ENCODE data around the gene ASCL1. TPM values are rescaled to one million over a fixed set of nuclear protein-coding genes. Genes with fewer than 3 reads are reported as not detected.

ASCL1 gene
- total and polyA plus RNA-seq, 2 of the 13 experiments (the other 11 are each of a cell fraction or from before 2014, with no cell fraction given) = not detected

DNA sequence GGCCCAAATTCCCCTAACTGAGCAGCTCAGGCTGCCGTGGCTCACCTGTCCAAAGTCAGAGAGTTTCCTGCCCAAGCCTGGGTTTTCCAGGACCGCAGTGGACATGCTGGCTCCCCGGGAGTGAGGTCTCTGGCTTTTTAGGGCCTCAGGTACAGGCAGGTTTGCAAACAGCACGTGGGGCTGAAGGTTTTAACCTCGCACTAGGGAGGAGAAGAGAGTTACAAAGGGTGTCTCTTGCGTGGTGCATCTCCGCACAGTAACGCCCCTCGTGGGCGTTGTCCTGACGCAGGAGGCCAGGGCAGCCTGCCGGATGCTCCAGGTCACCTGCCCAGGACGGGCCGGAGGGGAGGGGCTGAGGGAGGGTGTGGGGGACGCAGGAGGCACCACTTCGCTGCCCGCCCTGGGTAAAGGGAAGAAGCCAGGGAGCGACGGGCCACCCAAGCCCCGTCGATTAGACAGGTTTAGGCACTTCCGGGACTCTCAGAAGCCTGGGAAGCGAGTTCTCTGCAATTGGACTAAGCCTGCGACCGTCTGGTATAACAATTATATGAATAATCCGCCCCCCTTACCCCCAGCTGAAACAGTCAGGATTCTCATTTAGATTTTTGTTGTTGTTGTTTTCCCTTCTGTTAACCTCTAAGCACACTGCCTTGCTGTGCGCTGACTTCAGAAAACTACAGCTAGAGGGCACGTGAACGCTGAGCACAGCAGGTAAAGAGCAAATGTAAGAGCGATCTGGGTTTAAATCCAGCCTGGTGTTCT is 40.3 kb upstream of the ASCL1 start, which contains the start of gene PAH (continued):
- no peak for TF ChIP-seq MATR3 (CRISPR knock-in tag; IDR thresholded peaks at IDR 0.05)
- no peak for TF ChIP-seq ZNF616 (CRISPR knock-in tag; IDR thresholded peaks at IDR 0.05; ENCODE audit: low read depth)
- TF ChIP-seq, protein P1, sequence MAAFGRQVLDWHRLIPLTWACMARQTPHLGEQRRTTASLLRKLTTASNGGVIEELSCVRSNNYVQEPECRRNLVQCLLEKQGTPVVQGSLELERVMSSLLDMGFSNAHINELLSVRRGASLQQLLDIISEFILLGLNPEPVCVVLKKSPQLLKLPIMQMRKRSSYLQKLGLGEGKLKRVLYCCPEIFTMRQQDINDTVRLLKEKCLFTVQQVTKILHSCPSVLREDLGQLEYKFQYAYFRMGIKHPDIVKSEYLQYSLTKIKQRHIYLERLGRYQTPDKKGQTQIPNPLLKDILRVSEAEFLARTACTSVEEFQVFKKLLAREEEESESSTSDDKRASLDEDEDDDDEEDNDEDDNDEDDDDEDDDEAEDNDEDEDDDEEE (CRISPR knock-in tag; IDR thresholded peaks at IDR 0.05) = peak; percentile 77; the same call in 1 of the 2 replicates
- TF ChIP-seq, protein P2, sequence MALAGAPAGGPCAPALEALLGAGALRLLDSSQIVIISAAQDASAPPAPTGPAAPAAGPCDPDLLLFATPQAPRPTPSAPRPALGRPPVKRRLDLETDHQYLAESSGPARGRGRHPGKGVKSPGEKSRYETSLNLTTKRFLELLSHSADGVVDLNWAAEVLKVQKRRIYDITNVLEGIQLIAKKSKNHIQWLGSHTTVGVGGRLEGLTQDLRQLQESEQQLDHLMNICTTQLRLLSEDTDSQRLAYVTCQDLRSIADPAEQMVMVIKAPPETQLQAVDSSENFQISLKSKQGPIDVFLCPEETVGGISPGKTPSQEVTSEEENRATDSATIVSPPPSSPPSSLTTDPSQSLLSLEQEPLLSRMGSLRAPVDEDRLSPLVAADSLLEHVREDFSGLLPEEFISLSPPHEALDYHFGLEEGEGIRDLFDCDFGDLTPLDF (CRISPR knock-in tag; IDR thresholded peaks at IDR 0.05) = 0 out of 2 replicates have a peak, but pooled peaks have one; percentile 17
- TF ChIP-seq ZSCAN12 (CRISPR knock-in tag; IDR thresholded peaks at IDR 0.05) = no peak
- TF ChIP-seq FOXP1 (IDR thresholded peaks at IDR 0.05) = no peak
- peak; percentile 64 for TF ChIP-seq FOXP1 (CRISPR knock-in tag; IDR thresholded peaks at IDR 0.05)
- TF ChIP-seq HNRNPLL (IDR thresholded peaks at IDR 0.05; ENCODE audit: low read depth, low read length, poor library complexity, severe bottlenecking) = peak; percentile 89
- TF ChIP-seq PRMT3 (CRISPR knock-in tag; IDR thresholded peaks at IDR 0.05; ENCODE audit: borderline replicate concordance, low read depth) = 0 out of 2 replicates have a peak, but pooled peaks have one; percentile 72
- 0 out of 2 replicates have a peak, but pooled peaks have one; percentile 56 for TF ChIP-seq ZNF709 (CRISPR knock-in tag; IDR thresholded peaks at IDR 0.05)
- TF ChIP-seq CAMTA2 (CRISPR knock-in tag; IDR thresholded peaks at IDR 0.05; ENCODE audit: borderline replicate concordance) = no peak
- no peak for TF ChIP-seq CHD4 (IDR thresholded peaks at IDR 0.05; ENCODE audit: borderline replicate concordance, low read length)
- TF ChIP-seq, protein P3, sequence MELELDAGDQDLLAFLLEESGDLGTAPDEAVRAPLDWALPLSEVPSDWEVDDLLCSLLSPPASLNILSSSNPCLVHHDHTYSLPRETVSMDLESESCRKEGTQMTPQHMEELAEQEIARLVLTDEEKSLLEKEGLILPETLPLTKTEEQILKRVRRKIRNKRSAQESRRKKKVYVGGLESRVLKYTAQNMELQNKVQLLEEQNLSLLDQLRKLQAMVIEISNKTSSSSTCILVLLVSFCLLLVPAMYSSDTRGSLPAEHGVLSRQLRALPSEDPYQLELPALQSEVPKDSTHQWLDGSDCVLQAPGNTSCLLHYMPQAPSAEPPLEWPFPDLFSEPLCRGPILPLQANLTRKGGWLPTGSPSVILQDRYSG (CRISPR knock-in tag; IDR thresholded peaks at IDR 0.05) = no peak
- TF ChIP-seq ZFY (CRISPR knock-in tag; IDR thresholded peaks at IDR 0.05) = peak; percentile 53; the same call in 1 of the 2 replicates
- TF ChIP-seq, protein P4, sequence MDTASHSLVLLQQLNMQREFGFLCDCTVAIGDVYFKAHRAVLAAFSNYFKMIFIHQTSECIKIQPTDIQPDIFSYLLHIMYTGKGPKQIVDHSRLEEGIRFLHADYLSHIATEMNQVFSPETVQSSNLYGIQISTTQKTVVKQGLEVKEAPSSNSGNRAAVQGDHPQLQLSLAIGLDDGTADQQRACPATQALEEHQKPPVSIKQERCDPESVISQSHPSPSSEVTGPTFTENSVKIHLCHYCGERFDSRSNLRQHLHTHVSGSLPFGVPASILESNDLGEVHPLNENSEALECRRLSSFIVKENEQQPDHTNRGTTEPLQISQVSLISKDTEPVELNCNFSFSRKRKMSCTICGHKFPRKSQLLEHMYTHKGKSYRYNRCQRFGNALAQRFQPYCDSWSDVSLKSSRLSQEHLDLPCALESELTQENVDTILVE (CRISPR knock-in tag; IDR thresholded peaks at IDR 0.05) = no peak; the same call in 1 of the 2 replicates
- TF ChIP-seq, protein P5, sequence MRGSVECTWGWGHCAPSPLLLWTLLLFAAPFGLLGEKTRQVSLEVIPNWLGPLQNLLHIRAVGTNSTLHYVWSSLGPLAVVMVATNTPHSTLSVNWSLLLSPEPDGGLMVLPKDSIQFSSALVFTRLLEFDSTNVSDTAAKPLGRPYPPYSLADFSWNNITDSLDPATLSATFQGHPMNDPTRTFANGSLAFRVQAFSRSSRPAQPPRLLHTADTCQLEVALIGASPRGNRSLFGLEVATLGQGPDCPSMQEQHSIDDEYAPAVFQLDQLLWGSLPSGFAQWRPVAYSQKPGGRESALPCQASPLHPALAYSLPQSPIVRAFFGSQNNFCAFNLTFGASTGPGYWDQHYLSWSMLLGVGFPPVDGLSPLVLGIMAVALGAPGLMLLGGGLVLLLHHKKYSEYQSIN (CRISPR knock-in tag; IDR thresholded peaks at IDR 0.05; ENCODE audit: borderline replicate concordance) = no peak
- no peak for TF ChIP-seq EZH2 (conservative IDR thresholded peaks at IDR 0.05; ENCODE audit: low read depth, low read length)
- no peak for TF ChIP-seq ZNF562 (CRISPR knock-in tag; IDR thresholded peaks at IDR 0.05; ENCODE audit: borderline replicate concordance)
- TF ChIP-seq NFYB (CRISPR knock-in tag; IDR thresholded peaks at IDR 0.05) = no peak
- no peak for TF ChIP-seq SAFB2 (CRISPR knock-in tag; IDR thresholded peaks at IDR 0.05; ENCODE audit: borderline replicate concordance, low read depth)
- peak; percentile 79; the same call in 1 of the 2 replicates for TF ChIP-seq ZC3H13 (CRISPR knock-in tag; IDR thresholded peaks at IDR 0.05)

Measured in HepG2 (cell line).